ENCODE measurements around the gene ZNF442.
A peak's percentile ranks its signal among the peaks of the same experiment; 100 is the strongest.

DNA sequence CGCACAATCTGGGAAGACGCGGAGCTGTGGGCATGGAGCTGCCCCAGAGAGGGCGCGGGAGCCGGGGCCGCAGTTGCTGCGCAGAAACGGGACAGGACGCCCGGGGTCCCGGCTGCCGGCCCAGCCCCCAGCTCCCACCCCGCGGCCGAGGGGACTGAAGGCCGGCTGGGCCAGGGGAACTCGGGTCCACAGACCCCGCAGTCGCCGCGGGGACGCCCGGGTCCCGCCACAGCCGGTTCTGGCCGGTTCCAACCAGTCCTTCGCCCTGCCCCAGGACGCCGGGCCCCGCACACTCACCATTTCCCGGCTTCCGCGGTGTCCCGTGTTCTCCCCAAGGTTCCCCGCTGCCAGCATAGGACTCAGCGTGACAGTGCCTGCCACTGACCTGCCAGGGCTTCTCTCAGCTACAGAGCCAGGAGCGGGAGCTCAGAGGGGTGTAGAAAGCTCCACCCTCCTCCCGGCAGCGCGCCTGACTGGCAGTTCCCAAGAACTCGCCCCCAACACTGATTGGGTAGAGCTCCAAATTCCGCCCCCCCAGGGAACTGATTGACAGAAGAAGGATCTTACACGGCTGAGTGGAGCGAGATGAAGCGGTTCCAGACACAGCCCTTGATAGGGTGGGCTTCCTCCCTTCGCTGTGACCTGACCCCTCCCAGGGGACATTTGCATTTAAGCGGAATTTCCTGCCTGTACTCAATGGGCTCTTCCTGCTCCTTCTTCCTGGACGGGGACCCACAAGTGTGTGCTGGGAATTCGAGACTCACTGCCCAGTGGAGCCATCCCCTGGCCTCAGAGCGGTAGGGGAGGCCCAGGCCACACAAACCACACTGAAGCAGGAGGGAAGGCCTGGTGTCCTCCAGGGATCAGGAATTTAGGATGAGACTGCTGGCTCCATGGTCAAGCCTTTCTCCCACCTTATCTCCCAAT lies at the start of gene ZNF442:
- TF ChIP-seq, protein P1, sequence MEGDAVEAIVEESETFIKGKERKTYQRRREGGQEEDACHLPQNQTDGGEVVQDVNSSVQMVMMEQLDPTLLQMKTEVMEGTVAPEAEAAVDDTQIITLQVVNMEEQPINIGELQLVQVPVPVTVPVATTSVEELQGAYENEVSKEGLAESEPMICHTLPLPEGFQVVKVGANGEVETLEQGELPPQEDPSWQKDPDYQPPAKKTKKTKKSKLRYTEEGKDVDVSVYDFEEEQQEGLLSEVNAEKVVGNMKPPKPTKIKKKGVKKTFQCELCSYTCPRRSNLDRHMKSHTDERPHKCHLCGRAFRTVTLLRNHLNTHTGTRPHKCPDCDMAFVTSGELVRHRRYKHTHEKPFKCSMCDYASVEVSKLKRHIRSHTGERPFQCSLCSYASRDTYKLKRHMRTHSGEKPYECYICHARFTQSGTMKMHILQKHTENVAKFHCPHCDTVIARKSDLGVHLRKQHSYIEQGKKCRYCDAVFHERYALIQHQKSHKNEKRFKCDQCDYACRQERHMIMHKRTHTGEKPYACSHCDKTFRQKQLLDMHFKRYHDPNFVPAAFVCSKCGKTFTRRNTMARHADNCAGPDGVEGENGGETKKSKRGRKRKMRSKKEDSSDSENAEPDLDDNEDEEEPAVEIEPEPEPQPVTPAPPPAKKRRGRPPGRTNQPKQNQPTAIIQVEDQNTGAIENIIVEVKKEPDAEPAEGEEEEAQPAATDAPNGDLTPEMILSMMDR (conservative IDR thresholded peaks at IDR 0.05; ENCODE audit: low read depth, low read length) = peak; percentile 64
- no peak for TF ChIP-seq EZH2phosphoT487 (IDR thresholded peaks at IDR 0.05; ENCODE audit: borderline replicate concordance, low read length)
